NCI-H1694 (cell line): ENCODE results near the gene EIPR1.

ENCODE experiments used
- DNase-seq: peaks from one replicate; lab custom pipeline; 2025; lab: John Stamatoyannopoulos, UW

EIPR1 gene

DNA sequence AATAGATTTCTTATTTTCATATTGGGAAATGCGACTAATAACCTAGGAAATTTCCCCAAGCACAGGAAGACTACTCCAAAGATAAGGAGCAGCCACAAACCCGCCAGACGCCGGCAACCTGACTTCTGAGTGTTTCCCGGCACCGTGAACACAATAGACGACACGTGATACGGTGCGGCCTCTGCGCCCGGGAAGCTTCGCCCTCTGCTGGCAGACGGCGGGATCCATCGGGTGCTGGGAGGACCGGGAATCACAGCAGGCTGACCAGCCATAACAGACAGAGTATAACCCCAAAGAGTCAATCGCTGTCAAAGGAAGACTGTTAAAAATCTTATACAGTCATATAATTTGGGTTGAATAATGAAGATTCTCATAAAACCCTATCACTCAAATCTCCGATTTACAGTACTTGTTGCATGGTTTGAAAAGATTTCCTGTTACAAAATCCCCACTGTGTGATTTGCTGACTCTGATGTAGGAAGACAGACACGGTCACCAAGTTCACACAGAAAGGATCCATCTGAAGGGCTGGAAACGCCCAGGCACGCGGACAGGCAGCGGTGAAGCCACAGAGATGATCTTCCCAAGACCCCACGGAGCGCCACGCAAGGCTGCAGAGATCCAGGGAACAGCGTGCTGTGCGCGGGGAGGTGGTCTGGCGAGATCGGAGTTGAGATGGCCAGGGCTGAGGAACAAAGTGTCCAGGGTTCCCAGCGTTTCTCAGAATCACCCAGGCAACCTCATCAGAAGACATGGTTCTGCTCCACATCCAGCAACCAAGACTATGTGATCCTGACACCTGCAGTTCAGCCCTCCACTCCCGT is 73.8 kb downstream of the EIPR1 start:
- DNase-seq: peak; percentile 82

- no peak for DNase-seq
These were observed 74.7 kb downstream of the EIPR1 start for GRCh38 chr2:3302751-3303582.

GRCh38 chr2:3302421-3302750 is 75.2 kb downstream of the EIPR1 start:
- no peak for DNase-seq

- no peak for DNase-seq
These were observed 76.6 kb downstream of the EIPR1 start for GRCh38 chr2:3301001-3301400.

DNA sequence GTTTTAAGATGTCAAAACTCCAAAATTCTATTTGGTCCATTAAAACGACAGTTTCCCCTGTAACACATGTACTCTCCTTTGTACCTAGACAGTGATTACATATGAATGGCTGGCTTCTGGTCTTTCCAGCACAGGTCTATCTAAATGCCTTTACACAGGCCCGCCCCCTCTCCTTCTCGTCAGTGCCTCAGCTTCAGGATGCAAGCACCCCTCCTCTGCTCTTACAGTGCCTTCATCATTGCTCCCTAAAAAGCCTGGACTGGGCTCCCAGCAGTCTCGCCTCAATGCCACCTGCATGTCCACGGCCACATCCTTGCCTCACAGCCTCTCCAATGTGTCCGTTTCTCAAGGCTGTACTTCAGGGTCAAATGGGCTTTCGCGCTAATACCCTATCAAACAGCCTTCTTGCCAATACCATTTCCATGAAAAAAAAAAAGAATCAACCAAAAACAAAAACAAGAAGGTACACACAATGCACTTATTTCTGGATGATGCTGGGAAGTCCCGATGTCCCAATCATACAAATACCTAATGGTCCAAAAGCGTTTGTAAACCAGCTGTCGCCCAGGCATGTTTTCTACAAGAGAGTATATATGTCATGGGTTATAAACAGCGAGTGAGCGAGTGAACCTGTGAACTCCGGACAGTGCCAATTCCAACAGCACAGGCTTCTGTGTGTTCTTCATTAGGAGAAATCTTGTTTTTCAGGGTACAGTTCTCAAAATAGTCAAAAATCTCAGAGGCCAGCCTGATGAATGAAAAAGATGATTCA is 77.2 kb downstream of the EIPR1 start:
- DNase-seq: peak; percentile 35

DNA sequence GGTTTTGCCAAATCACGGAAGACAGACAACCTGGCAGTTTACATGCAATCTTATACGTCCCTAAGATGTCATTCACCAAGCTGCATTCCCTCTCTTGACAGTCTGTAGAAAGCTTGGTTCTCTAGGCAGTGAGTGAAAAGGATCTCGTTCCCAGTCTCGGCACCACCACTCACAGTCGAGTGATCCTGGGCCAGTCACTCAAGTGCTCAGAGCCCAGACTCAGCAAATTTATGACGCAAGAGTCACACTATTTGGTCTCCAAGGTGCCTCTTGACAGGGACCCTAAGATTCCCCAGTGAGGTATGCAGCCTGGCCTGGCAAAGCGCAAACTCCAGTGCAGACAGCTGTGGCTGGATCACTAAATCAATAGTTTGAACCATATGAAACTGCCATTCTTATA is 77.9 kb downstream of the EIPR1 start:
- DNase-seq: no peak

DNA sequence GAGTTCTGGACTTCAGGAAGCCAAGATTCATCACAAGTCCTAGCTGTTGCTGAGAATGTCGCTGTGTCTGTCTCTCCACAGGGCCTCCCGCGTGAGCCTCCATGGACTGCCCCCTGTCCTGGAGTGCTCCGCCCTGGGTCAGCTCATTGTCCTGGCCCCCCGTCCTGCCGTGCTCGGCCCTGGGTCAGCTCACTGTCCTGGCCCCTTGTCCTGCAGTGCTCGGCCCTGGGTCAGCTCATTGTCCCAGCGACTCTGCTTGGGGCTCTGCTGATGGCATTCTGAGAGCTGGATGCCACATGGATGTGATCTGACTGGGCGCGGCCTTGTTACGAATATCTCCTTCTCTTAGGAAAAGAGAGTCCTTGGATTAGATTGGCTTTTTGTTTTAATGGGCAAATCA is 78.5 kb downstream of the EIPR1 start:
- no peak for DNase-seq

DNA sequence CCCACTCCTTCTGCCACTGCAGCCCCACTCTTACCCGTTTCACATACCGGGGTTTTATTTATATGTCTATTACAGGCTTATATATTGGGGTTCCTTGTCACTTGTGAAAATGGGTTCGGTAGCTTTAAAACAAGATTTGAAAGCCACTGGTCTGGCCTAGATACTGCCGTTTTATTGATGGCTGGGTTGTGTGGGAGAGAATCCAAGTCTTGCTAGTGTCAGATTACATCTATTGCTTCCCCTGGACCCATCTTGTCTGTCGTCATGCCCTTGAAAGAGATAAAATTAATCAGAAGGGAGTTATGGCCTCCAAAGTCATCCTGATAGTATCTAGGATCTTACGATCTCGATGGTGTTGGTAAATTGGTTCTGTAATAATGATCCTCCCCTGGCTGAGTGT is 79.4 kb downstream of the EIPR1 start:
- DNase-seq: no peak

DNA sequence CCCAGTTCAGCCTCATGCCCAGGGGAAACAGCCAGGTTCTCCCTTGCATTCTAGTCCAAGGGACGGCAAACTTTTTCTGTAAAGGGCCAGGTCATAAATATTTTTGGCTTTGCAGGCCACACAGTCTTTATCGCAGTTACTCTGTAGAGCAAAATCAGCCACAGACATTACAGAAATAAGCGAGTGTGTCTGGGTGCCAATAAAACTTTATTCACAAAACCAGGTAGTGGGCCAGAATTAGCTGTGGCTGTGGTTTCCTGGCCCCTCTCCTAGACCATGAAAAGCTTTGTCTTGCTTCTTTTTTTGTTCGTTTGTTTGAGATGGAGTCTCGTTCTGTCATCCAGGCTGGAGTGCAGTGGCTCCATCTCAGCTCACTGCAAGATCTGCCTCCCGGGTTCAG is 80.1 kb downstream of the EIPR1 start:
- no peak for DNase-seq

DNA sequence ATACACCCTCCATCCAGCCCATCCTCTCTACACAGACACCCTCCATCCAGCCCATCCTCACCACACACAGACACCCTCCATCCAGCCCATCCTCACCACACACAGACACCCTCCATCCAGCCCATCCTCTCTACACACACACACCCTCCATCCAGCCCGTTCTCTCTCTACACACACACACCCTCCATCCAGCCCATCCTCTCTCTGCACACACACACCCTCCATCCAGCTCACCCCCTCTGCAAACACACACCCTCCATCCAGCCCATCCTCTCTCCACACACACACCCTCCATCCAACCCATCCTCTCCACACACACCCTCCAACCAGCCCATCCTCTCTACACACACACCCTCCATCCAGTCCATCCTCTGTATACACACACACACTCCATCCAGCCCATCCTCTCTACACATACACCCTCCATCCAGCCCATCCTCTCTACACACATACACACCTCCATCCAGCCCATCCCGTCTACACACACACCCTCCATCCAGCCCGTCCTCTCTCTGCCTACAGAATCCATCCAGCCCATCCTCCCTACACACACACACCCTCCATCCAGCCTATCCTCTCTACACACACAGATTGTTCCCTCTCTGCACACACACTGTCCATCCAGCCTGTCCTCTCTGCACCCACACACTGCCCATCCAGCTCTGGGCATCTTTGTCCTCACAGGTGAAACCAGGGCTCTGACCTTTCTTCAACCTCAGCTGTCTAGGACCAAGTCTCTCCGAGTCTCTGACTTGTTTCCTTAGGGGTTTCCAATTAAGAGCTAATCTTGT is 81.2 kb downstream of the EIPR1 start:
- no peak for DNase-seq

DNA sequence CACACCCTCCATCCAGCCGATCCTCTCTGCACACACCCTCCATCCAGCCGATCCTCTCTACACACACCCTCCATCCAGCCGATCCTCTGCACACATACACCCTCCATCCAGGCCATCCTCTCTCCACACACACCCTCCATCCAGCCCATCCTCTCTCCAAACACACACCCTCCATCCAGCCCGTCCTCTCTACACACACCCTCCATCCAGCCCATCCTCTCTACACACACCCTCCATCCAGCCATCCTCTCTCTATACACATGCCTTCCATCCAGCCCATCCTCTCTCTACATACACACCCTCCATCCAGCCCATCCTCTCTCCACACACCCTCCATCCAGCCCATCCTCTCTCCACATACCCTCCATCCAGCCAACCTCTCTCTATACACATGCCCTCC is 83.1 kb downstream of the EIPR1 start:
- DNase-seq: no peak

- DNase-seq: no peak
These were observed 83.5 kb downstream of the EIPR1 start for GRCh38 chr2:3294069-3294468.

DNA sequence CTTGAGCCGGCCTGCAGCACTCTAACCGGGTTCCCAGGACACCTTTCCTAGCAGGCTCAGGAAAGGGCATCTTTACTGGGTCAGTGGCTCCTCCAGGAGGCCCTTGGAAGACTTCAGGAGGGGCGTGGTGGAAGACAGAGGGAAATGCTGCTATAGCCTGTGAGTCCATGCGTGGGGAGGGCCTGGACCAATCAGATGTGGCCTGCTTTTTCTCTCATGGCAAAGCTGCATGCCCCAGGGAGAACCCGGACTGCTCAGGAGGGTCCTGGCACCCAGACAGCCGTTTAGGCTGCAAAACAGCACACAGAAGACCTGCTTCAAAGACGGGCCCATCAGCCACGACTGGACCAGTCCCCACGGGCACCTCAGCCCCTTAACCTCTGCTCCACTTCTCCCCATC is 84.4 kb downstream of the EIPR1 start:
- no peak for DNase-seq

- DNase-seq: no peak
These were observed 85.2 kb downstream of the EIPR1 start for GRCh38 chr2:3292416-3292815.

GRCh38 chr2:3291750-3292149 is 85.9 kb downstream of the EIPR1 start:
- DNase-seq: no peak

DNA sequence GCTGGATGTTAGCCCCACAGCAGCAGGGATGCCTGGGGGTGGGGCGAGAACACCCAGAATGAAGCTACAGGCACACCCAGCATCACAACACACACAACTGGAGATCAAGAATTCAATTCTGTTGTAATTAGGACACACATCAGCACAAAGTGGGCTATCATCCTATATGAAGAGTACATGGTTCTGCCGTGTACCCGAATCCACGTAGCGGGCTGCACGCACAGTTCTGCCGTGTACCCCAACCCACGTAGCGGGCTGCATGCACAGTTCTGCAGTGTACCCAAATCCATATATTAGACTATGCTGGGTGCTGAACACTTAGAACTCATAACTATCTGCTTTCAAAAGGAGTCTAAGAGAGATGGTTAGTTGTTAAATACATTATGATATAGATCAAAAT is 86.5 kb downstream of the EIPR1 start:
- no peak for DNase-seq

GRCh38 chr2:3290655-3291054 is 87.0 kb downstream of the EIPR1 start:
- no peak for DNase-seq

- DNase-seq: no peak
These were observed 87.6 kb downstream of the EIPR1 start for GRCh38 chr2:3289971-3290370.

DNA sequence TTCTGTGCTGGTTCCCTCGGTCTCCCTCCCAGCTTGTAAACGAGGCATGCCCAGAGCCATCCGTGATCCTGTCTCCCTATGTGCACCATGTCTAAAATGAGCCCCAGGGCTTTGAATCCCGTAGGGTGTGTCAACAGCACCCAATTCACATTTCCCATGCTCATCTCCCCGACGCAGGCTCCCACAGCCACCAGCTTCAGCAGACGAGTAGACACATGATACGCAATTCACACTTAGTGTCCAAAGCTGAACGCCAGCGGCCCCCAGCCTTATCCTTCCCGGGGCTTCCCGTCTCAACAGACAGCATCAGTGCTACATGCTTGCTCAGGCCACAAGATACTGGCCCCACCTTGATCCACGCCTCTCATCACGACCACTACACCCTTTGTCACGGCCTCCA is 88.1 kb downstream of the EIPR1 start:
- DNase-seq: no peak

DNA sequence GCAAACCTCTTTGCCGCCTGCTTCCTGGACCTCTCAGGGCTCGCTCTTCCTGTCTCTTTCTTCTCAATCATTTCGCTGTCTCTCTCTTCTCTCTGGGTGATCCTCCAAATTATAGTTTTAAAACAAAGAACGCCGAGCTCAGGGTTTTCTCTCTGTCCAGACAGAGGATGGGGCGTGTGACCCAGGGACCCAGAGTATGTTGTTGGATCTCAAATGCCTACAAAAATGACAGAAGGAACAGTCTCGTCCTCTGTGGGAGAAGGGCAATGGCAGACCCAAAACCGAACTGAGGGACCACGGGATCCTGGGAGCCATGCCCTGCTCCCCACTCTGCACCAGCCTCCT is 88.5 kb downstream of the EIPR1 start:
- DNase-seq: no peak

- DNase-seq: peak; percentile 28
These were observed 89.0 kb downstream of the EIPR1 start for GRCh38 chr2:3288470-3289170.
